ENCODE data around the gene ADAMTS14.
"Not testable (repeated sequence)": the region's sequence is repeated elsewhere in the genome, so short reads cannot be mapped to it uniquely, and the experiment has no call there.

DNA sequence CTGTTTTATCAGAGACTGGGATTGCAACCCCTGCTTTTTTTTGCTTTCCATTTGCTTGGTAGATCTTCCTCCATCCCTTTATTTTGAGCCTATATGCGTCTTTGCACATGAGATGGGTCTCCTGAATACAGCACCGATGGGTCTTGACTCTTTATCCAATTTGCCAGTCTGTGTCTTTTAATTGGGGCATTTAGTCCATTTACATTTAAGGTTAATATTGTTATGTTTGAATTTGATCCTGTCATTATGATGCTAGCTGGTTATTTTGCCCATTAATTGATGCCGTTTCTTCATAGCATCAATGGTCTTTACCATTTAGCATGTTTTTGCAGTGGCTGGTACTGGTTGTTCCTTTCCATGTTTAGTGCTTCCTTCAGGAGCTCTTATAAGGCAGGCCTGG is 29.0 kb upstream of the ADAMTS14 start:
- TF ChIP-seq, protein P1, sequence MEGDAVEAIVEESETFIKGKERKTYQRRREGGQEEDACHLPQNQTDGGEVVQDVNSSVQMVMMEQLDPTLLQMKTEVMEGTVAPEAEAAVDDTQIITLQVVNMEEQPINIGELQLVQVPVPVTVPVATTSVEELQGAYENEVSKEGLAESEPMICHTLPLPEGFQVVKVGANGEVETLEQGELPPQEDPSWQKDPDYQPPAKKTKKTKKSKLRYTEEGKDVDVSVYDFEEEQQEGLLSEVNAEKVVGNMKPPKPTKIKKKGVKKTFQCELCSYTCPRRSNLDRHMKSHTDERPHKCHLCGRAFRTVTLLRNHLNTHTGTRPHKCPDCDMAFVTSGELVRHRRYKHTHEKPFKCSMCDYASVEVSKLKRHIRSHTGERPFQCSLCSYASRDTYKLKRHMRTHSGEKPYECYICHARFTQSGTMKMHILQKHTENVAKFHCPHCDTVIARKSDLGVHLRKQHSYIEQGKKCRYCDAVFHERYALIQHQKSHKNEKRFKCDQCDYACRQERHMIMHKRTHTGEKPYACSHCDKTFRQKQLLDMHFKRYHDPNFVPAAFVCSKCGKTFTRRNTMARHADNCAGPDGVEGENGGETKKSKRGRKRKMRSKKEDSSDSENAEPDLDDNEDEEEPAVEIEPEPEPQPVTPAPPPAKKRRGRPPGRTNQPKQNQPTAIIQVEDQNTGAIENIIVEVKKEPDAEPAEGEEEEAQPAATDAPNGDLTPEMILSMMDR (IDR thresholded peaks at IDR 0.05; ENCODE audit: low read depth, low read length, poor library complexity, severe bottlenecking): not testable (repeated sequence)
- TF ChIP-seq EZH2phosphoT487 (IDR thresholded peaks at IDR 0.05; ENCODE audit: borderline replicate concordance, low read length): not testable (repeated sequence)

Data from DOHH2 (cell line).